ENCODE results near the gene EBF4. TPM values are rescaled to one million over a fixed set of nuclear protein-coding genes. Genes with fewer than 3 reads are reported as not detected.

The EBF4 gene
- polyA plus RNA-seq, 3 donors, result 0.12 TPM; not detected in 2

- peak within 1 kb of the TSS; percentile 97 for H3K27ac ChIP-seq (ENCODE audit: low read depth in 1 of 2, low read length in 2 of 2)
- H3K27me3 Mint-ChIP-seq (ENCODE audit: low read depth in 3 of 3), result peaks cover 2 to 7% (median 6%) of the 10 kb centered on the region in 3 donors
- DNase-seq, result peak; percentile 96 to 98 (median 97)
- peak within 1 kb of the TSS; percentile 92 to 96 (median 95) for H3K27ac Mint-ChIP-seq
- peak within 1 kb of the TSS; percentile 79 to 98 (median 86) for H3K4me3 ChIP-seq (replicated peaks in 1 of 3; ENCODE audit: low read depth in 2 of 3, low read length in 3 of 3)
- peaks cover 15 to 16% of the 10 kb centered on the region in 2 donors for H3K4me1 ChIP-seq (ENCODE audit: control insufficient read depth in 1 of 2, insufficient read depth in 2 of 2, low read length in 2 of 2)
- H2AFZ ChIP-seq (ENCODE audit: insufficient read depth, low read depth, low read length, poor library complexity, severe bottlenecking), result peak within 1 kb of the TSS; percentile 92
- WGBS (ENCODE audit: insufficient coverage), result 1% methylated on average over 34 of the region's 49 CpGs
- H3K36me3 Mint-ChIP-seq, result peaks cover 33 to 41% of the 10 kb centered on the region in 2 donors
- H3K4me1 Mint-ChIP-seq, result peaks cover 12% of the 10 kb centered on the region
- TF ChIP-seq CTCF (IDR thresholded peaks at IDR 0.05), result no peak
- H3K4me2 ChIP-seq (replicated peaks; ENCODE audit: extremely low read depth, low read length, poor library complexity, severe bottlenecking), result peak within 1 kb of the TSS; percentile 97
- no peaks in the 10 kb centered on the region for H4K20me1 ChIP-seq (ENCODE audit: insufficient read depth, low read length)
- peaks cover 0 to 3% (median 2%) of the 10 kb centered on the region in 7 donors for H3K9me3 Mint-ChIP-seq
- H3K36me3 ChIP-seq (replicated peaks in 1 of 2; ENCODE audit: control insufficient read depth in 1 of 2, insufficient read depth in 2 of 2, low read length in 2 of 2), result peaks cover 32 to 34% of the 10 kb centered on the region in 2 donors
- peaks cover 0 to 2% of the 10 kb centered on the region in 2 donors for H3K27me3 ChIP-seq (ENCODE audit: control insufficient read depth in 2 of 2, insufficient read depth in 2 of 2, low read length in 2 of 2)
- no peaks in the 10 kb centered on the region for H3K9me3 ChIP-seq (replicated peaks in 1 of 2; ENCODE audit: control insufficient read depth in 1 of 2, insufficient read depth in 1 of 2, low read length in 2 of 2)
- intact Hi-C loops (cut with micrococcal nuclease), result loop anchor here in 1 of 2 donors (10.0 kb wide), 1 partner anchor 139 kb away; no protein-coding TSS in a partner anchor
- peak within 1 kb of the TSS; percentile 71 for H3K9ac ChIP-seq (ENCODE audit: insufficient read depth, low read length, poor library complexity, severe bottlenecking)
- peak within 1 kb of the TSS; percentile 90 to 94 for H3K4me3 Mint-ChIP-seq
- peaks cover 14% of the 10 kb centered on the region for H3K79me2 ChIP-seq (ENCODE audit: insufficient read depth, low read length)
These were observed 28.5 kb upstream of the EBF4 start, which contains the start of gene IDH3B for GRCh38 chr20:2663887-2664719. Gene IDH3B, minus strand, starts transcription at chr20:2664216. Its CDS starts 28 bp downstream, at chr20:2664188.

GRCh38 chr20:2671977-2672376, 20.6 kb upstream of the EBF4 start:
- no peak for DNase-seq
- Mint-ChIP-seq H3K36me3 (no peaks in the 10 kb centered on the region), H3K4me1 (no peaks in the 10 kb centered on the region), H3K27ac (no peak overlapping the region), H3K27me3 (ENCODE audit: low read depth in 3 of 3) (peaks cover 6 to 18% (median 8%) of the 10 kb centered on the region in 3 donors), H3K9me3 (no peaks in the 10 kb centered on the region), H3K4me3 (no peak overlapping the region)
- H2AFZ ChIP-seq (ENCODE audit: insufficient read depth, low read depth, low read length, poor library complexity, severe bottlenecking), result no peak overlapping the region
- no peaks in the 10 kb centered on the region for H3K79me2 ChIP-seq (ENCODE audit: insufficient read depth, low read length)
- H3K27me3 ChIP-seq (ENCODE audit: control insufficient read depth in 2 of 2, insufficient read depth in 2 of 2, low read length in 2 of 2), result peaks cover 0 to 2% of the 10 kb centered on the region in 2 donors
- H3K9ac ChIP-seq (ENCODE audit: insufficient read depth, low read length, poor library complexity, severe bottlenecking), result no peak overlapping the region
- H3K4me1 ChIP-seq (ENCODE audit: control insufficient read depth in 1 of 2, insufficient read depth in 2 of 2, low read length in 2 of 2), result no peaks in the 10 kb centered on the region
- H3K4me3 ChIP-seq (replicated peaks in 1 of 3; ENCODE audit: low read depth in 2 of 3, low read length in 3 of 3), result no peak overlapping the region
- H4K20me1 ChIP-seq (ENCODE audit: insufficient read depth, low read length), result no peaks in the 10 kb centered on the region
- H3K4me2 ChIP-seq (replicated peaks; ENCODE audit: extremely low read depth, low read length, poor library complexity, severe bottlenecking), result no peak overlapping the region
- 39% methylated on average over 3 of the region's 4 CpGs for WGBS (ENCODE audit: insufficient coverage)
- no peak for TF ChIP-seq CTCF (IDR thresholded peaks at IDR 0.05)
- H3K9me3 ChIP-seq (replicated peaks in 1 of 2; ENCODE audit: control insufficient read depth in 1 of 2, insufficient read depth in 1 of 2, low read length in 2 of 2), result no peaks in the 10 kb centered on the region
- intact Hi-C loops (cut with micrococcal nuclease), result no loop called here
- H3K36me3 ChIP-seq (replicated peaks in 1 of 2; ENCODE audit: control insufficient read depth in 1 of 2, insufficient read depth in 2 of 2, low read length in 2 of 2), result no peaks in the 10 kb centered on the region
- H3K27ac ChIP-seq (ENCODE audit: low read depth in 1 of 2, low read length in 2 of 2), result no peak overlapping the region
